Astrocyte (in vitro differentiated cells and primary cell): Measurements from ENCODE around the gene NKG7. TPM values are rescaled to one million over a fixed set of nuclear protein-coding genes. Genes with fewer than 3 reads are reported as not detected.

Source experiments
- DNase-seq: peaks from one replicate; pipeline ENCODE4 v3.0.0-alpha.2; 2010; ENCODE audit warnings: low read depth
- FAIRE-seq: peaks from 2 replicates; lab custom pipeline; 2011; peaks lifted over from hg19 to GRCh38; lab: Jason Lieb, UNC
- H2AFZ ChIP-seq: 2 replicates; pipeline ENCODE4 v1.6.0; 2012; ENCODE audit warnings: low read depth, low read length, inconsistent platforms
- H3K27ac ChIP-seq: 2 replicates; pipeline ENCODE4 v1.5.1; 2011; ENCODE audit warnings: low read depth, low read length, inconsistent platforms
- H3K27me3 ChIP-seq: 2 replicates; pipeline ENCODE4 v1.6.0; 2011; ENCODE audit warnings: low read length, inconsistent platforms; ENCODE audit not compliant: insufficient read depth
- H3K36me3 ChIP-seq: 2 replicates; pipeline ENCODE4 v1.5.1; 2011; ENCODE audit warnings: low read length, inconsistent platforms; ENCODE audit not compliant: insufficient read depth
- H3K4me1 ChIP-seq: 2 replicates; pipeline ENCODE4 v1.5.1; 2011; ENCODE audit warnings: low read length, inconsistent platforms; ENCODE audit not compliant: insufficient read depth
- H3K4me2 ChIP-seq: 2 replicates; pipeline ENCODE4 v1.6.0; 2012; ENCODE audit warnings: low read length, inconsistent platforms
- H3K4me3 ChIP-seq: 2 replicates; pipeline ENCODE4 v1.5.1; 2011; ENCODE audit warnings: low read depth, mild to moderate bottlenecking, low read length, inconsistent platforms; ENCODE audit not compliant: insufficient read depth
- H3K79me2 ChIP-seq: 2 replicates; pipeline ENCODE4 v1.6.0; 2012; ENCODE audit warnings: mild to moderate bottlenecking, low read length, inconsistent platforms; ENCODE audit not compliant: insufficient read depth
- H3K9ac ChIP-seq: 2 replicates; pipeline ENCODE4 v1.6.0; 2012; ENCODE audit warnings: mild to moderate bottlenecking, low read length, inconsistent platforms
- H3K9me3 ChIP-seq: 2 replicates; pipeline ENCODE4 v1.5.1; 2012; ENCODE audit warnings: low read depth, mild to moderate bottlenecking, low read length, inconsistent platforms; ENCODE audit not compliant: insufficient read depth
- H4K20me1 ChIP-seq: 2 replicates; pipeline ENCODE4 v1.6.0; 2012; ENCODE audit warnings: low read length, inconsistent platforms; ENCODE audit not compliant: insufficient read depth
- H3K27ac Mint-ChIP-seq: one replicate; pipeline ENCODE4 v1.8.0; 2021; ENCODE audit warnings: mild to moderate bottlenecking, mixed read lengths; ENCODE audit not compliant: unreplicated experiment
- H3K27me3 Mint-ChIP-seq: one replicate; pipeline ENCODE4 v1.8.0; 2021; ENCODE audit warnings: low read depth, mixed read lengths; ENCODE audit not compliant: unreplicated experiment
- H3K36me3 Mint-ChIP-seq: one replicate; pipeline ENCODE4 v1.8.0; 2021; ENCODE audit warnings: low read depth, mixed read lengths; ENCODE audit not compliant: unreplicated experiment
- H3K4me1 Mint-ChIP-seq: one replicate; pipeline ENCODE4 v1.8.0; 2021; ENCODE audit warnings: low read depth, mixed read lengths; ENCODE audit not compliant: unreplicated experiment
- H3K4me3 Mint-ChIP-seq: one replicate; pipeline ENCODE4 v1.8.0; 2021; ENCODE audit warnings: mild to moderate bottlenecking, moderate library complexity, mixed read lengths; ENCODE audit not compliant: unreplicated experiment
- H3K9me3 Mint-ChIP-seq: one replicate; pipeline ENCODE4 v1.8.0; 2021; ENCODE audit warnings: mild to moderate bottlenecking, mixed read lengths; ENCODE audit not compliant: unreplicated experiment
- EZH2 ChIP-seq: IDR thresholded peaks from 2 replicates; pipeline ENCODE4 v1.6.1; 2012; ENCODE audit warnings: mild to moderate bottlenecking, low read length, inconsistent platforms; ENCODE audit not compliant: insufficient read depth
- total RNA-seq: library from RNA; stranded (reverse); gene quantifications from 2 replicates; pipeline ENCODE4 v1.2.1, GENCODE V29; 2021
- TF ChIP-seq, protein P1 (sequence below): IDR thresholded peaks from 2 replicates; pipeline ENCODE4 v1.5.1; 2011; ENCODE audit warnings: low read depth, mild to moderate bottlenecking, inconsistent platforms, low read length, moderate library complexity; ENCODE audit not compliant: insufficient read depth

The NKG7 gene
- total RNA-seq, 1 donor from 2014 or later: not detected

DNA sequence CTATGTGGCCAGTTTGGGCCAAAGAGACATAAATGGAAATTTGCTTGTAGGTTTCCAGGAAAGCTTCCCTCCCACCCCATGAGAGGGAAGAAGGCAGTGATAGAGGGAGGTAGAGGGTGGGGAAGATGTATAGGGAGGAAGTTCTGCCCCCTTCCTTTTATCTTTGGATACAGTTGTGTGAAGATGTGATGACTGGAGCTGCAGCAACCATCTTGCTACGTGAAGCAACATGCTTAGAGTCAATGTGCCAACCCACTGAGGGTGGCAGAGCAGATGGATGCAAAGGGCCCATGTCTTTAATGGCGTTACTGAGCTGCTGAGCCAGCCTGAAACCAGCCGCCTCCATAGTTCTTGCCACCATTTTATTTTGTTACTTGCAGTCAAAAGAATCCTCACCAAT is 41.3 kb downstream of the NKG7 start:
- no peak overlapping the region for H2AFZ ChIP-seq
- Mint-ChIP-seq H3K36me3 (peaks cover 19% of the 10 kb centered on the region), H3K27me3 (peaks cover 4% of the 10 kb centered on the region), H3K9me3 (peaks cover 4% of the 10 kb centered on the region), H3K27ac (no peak overlapping the region), H3K4me3 (no peak overlapping the region), H3K4me1 (no peaks in the 10 kb centered on the region)
- no peak overlapping the region for H3K9ac ChIP-seq
- H4K20me1 ChIP-seq: no peaks in the 10 kb centered on the region
- no peak for FAIRE-seq
- no peaks in the 10 kb centered on the region for H3K9me3 ChIP-seq
- H3K27me3 ChIP-seq: no peaks in the 10 kb centered on the region
- TF ChIP-seq, protein P1, sequence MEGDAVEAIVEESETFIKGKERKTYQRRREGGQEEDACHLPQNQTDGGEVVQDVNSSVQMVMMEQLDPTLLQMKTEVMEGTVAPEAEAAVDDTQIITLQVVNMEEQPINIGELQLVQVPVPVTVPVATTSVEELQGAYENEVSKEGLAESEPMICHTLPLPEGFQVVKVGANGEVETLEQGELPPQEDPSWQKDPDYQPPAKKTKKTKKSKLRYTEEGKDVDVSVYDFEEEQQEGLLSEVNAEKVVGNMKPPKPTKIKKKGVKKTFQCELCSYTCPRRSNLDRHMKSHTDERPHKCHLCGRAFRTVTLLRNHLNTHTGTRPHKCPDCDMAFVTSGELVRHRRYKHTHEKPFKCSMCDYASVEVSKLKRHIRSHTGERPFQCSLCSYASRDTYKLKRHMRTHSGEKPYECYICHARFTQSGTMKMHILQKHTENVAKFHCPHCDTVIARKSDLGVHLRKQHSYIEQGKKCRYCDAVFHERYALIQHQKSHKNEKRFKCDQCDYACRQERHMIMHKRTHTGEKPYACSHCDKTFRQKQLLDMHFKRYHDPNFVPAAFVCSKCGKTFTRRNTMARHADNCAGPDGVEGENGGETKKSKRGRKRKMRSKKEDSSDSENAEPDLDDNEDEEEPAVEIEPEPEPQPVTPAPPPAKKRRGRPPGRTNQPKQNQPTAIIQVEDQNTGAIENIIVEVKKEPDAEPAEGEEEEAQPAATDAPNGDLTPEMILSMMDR: no peak
- no peak for TF ChIP-seq EZH2
- H3K4me2 ChIP-seq: no peak overlapping the region
- no peak for DNase-seq
- no peaks in the 10 kb centered on the region for H3K79me2 ChIP-seq
- H3K4me3 ChIP-seq: no peak overlapping the region
- H3K27ac ChIP-seq: no peak overlapping the region
- H3K36me3 ChIP-seq: no peaks in the 10 kb centered on the region
- H3K4me1 ChIP-seq: no peaks in the 10 kb centered on the region

DNA sequence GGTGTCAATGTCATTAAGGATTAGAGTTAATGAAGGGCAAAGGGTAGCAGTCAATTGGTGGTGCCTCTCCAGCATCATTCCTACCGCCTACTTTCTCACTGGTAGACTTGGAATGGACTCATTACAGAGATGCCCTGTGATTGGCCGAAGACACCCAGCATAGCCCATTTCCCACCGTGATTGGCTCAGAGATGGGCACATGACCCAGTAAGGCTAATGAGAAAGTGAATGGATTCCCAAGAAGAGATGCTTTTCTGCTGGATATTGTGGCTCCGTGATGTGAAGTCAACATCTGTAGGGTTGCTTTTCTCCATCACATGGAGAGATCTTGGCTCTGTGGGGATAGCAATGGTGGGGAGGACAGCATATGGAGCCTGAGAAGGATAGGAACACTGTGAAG is 42.1 kb downstream of the NKG7 start:
- Mint-ChIP-seq H3K4me1 (no peaks in the 10 kb centered on the region), H3K9me3 (peaks cover 4% of the 10 kb centered on the region), H3K4me3 (no peak overlapping the region), H3K27me3 (peaks cover 12% of the 10 kb centered on the region), H3K27ac (no peak overlapping the region), H3K36me3 (peaks cover 22% of the 10 kb centered on the region)
- Histone ChIP-seq H3K79me2 (no peaks in the 10 kb centered on the region), H2AFZ (no peak overlapping the region), H3K27me3 (no peaks in the 10 kb centered on the region), H3K27ac (no peak overlapping the region), H3K36me3 (no peaks in the 10 kb centered on the region), H3K4me3 (no peak overlapping the region), H3K4me1 (no peaks in the 10 kb centered on the region), H3K9ac (no peak overlapping the region), H3K4me2 (no peak overlapping the region), H3K9me3 (no peaks in the 10 kb centered on the region), H4K20me1 (no peaks in the 10 kb centered on the region)
- DNase-seq (no peak), FAIRE-seq (no peak)
- no peak for TF ChIP-seq EZH2

DNA sequence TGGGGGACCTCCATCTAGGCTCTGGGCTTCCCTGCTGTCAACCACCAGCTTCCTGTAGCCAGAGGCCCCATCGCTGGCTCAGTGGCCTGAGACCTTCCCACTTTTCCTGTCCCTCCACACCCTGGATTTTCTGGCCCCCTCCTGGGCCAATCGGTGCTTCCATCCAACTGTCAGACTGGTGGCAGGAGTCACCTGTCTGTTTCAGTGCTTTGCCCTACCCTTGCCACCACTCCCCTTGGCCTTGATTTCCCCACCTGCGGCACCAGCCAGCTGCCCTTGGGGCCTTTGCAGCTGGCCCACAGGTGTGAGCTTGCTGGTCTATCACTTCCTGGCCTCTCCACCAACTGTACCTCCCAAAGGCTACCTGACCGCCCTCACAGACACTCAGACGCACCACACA is 43.0 kb downstream of the NKG7 start:
- no peak overlapping the region for H3K9ac ChIP-seq
- no peaks in the 10 kb centered on the region for H3K4me1 Mint-ChIP-seq
- H3K4me1 ChIP-seq: no peaks in the 10 kb centered on the region
- TF ChIP-seq, protein P1: no peak
- no peak for TF ChIP-seq EZH2
- peaks cover 17% of the 10 kb centered on the region for H3K27me3 Mint-ChIP-seq
- no peak overlapping the region for H3K4me3 ChIP-seq
- H3K27ac ChIP-seq: no peak overlapping the region
- no peaks in the 10 kb centered on the region for H3K36me3 ChIP-seq
- peaks cover 20% of the 10 kb centered on the region for H3K36me3 Mint-ChIP-seq
- H3K4me3 Mint-ChIP-seq: no peak overlapping the region
- no peaks in the 10 kb centered on the region for H3K79me2 ChIP-seq
- H3K27me3 ChIP-seq: no peaks in the 10 kb centered on the region
- H3K27ac Mint-ChIP-seq: no peak overlapping the region
- DNase-seq (no peak), FAIRE-seq (no peak)
- no peak overlapping the region for H2AFZ ChIP-seq
- H3K4me2 ChIP-seq: no peak overlapping the region
- H3K9me3 ChIP-seq: no peaks in the 10 kb centered on the region
- H3K9me3 Mint-ChIP-seq: peaks cover 4% of the 10 kb centered on the region
- H4K20me1 ChIP-seq: no peaks in the 10 kb centered on the region
